ENCODE measurements around the gene IGBP1.

DNA sequence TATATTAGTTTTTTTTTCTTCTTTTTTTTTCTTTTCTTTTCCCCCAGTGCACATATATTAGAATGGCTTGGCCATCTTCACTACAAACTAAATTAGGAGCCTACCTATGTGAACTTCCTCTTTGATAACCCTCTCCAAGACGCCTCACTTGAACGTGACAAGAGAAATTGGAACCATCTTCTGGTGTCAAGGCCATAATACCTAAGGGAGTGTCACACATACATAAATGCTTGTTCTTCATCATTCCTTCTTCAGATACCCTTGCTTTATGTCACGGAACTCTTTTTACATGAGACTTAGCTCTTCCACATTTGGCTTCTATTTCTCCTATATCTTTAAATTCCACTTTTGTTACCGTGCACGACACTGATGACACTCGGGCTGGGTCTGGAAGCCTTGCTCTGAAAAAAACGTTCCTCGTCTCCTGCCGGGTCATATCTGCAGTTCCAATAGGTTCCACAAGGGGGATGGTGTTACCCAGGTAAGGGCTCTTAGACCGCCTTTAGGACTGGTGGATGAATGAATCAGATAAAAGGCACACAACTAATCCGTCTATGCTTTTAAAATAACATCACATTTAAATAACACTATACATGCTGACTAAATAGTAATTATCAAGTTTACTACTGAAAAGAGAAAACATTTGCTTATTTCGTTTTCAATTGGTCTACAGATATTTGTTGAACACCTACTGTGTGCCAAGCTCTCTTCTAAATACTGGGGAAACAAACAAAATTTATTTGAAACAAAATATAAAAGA lies 63.9 kb downstream of the IGBP1 start:
- TF ChIP-seq, protein P1, sequence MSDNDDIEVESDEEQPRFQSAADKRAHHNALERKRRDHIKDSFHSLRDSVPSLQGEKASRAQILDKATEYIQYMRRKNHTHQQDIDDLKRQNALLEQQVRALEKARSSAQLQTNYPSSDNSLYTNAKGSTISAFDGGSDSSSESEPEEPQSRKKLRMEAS (IDR thresholded peaks at IDR 0.05) = no peak
- TF ChIP-seq, protein P2, sequence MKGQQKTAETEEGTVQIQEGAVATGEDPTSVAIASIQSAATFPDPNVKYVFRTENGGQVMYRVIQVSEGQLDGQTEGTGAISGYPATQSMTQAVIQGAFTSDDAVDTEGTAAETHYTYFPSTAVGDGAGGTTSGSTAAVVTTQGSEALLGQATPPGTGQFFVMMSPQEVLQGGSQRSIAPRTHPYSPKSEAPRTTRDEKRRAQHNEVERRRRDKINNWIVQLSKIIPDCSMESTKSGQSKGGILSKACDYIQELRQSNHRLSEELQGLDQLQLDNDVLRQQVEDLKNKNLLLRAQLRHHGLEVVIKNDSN (IDR thresholded peaks at IDR 0.05) = no peak
- TF ChIP-seq ZBTB7A (IDR thresholded peaks at IDR 0.05; ENCODE audit: low read depth) = no peak

Data from Ishikawa (cell line).